ENCODE data around the gene TMC8. TPM values are rescaled to one million over a fixed set of nuclear protein-coding genes. Genes with fewer than 3 reads are reported as not detected.

Gene TMC8
- total and polyA plus RNA-seq, 2 donors from 2014 or later, result 1.0 to 35.9 TPM

- TF ChIP-seq, protein P1, sequence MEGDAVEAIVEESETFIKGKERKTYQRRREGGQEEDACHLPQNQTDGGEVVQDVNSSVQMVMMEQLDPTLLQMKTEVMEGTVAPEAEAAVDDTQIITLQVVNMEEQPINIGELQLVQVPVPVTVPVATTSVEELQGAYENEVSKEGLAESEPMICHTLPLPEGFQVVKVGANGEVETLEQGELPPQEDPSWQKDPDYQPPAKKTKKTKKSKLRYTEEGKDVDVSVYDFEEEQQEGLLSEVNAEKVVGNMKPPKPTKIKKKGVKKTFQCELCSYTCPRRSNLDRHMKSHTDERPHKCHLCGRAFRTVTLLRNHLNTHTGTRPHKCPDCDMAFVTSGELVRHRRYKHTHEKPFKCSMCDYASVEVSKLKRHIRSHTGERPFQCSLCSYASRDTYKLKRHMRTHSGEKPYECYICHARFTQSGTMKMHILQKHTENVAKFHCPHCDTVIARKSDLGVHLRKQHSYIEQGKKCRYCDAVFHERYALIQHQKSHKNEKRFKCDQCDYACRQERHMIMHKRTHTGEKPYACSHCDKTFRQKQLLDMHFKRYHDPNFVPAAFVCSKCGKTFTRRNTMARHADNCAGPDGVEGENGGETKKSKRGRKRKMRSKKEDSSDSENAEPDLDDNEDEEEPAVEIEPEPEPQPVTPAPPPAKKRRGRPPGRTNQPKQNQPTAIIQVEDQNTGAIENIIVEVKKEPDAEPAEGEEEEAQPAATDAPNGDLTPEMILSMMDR (IDR thresholded peaks at IDR 0.05; ENCODE audit: borderline replicate concordance, extremely low read depth, insufficient read depth), result no peak
- H3K27ac ChIP-seq (ENCODE audit: low read depth in 2 of 2, low read length in 2 of 2), result no peak overlapping the region
- no peak overlapping the region for H3K9ac ChIP-seq (ENCODE audit: low read length in 3 of 3)
- no peaks in the 10 kb centered on the region for H3K27me3 ChIP-seq (ENCODE audit: control insufficient read depth, insufficient read depth, low read length)
- H3K36me3 ChIP-seq (ENCODE audit: control insufficient read depth in 2 of 3, insufficient read depth in 3 of 3, low read length in 3 of 3), result peaks cover 0 to 33% (median 25%) of the 10 kb centered on the region in 3 donors
- intact Hi-C loops (cut with DNase I), result no loop called here
- no peaks in the 10 kb centered on the region for H3K9me3 ChIP-seq (ENCODE audit: control insufficient read depth in 2 of 3, insufficient read depth in 1 of 3, low read length in 3 of 3)
- no peaks in the 10 kb centered on the region for H3K4me1 ChIP-seq (ENCODE audit: control insufficient read depth in 2 of 3, insufficient read depth in 2 of 3, low read depth in 1 of 3, low read length in 3 of 3)
- DNase-seq, result no peak
- no peak for FAIRE-seq
- no peak overlapping the region for H3K4me3 ChIP-seq (ENCODE audit: low read length in 3 of 3)
Measured at GRCh38 chr17:78086740-78087139, 43.8 kb upstream of the TMC8 start.

DNA sequence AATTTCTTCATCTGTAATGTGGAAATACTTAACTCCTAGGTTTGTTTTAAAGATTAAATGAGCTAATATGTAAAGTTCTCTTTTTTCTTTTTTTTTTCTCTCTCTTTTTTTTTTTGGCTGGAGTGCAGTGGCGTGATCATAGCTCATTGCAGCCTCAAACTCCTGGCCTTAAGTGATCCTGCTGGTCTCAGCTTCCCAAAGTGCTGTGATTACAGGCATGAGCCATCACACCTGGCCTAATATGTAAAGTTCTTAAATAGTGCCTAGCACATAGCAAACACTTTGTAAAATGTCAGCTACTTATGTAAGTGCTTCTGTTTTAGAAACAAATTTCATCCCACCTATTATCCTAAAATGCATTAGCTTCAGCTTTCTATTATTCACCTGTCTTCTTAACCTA, 42.0 kb upstream of the TMC8 start:
- H3K36me3 ChIP-seq (ENCODE audit: control insufficient read depth in 2 of 3, insufficient read depth in 3 of 3, low read length in 3 of 3), result peaks cover 0 to 39% (median 24%) of the 10 kb centered on the region in 3 donors
- DNase-seq (no peak), FAIRE-seq (no peak)
- TF ChIP-seq, protein P1 (IDR thresholded peaks at IDR 0.05; ENCODE audit: borderline replicate concordance, extremely low read depth, insufficient read depth), result no peak
- no peaks in the 10 kb centered on the region for H3K4me1 ChIP-seq (ENCODE audit: control insufficient read depth in 2 of 3, insufficient read depth in 2 of 3, low read depth in 1 of 3, low read length in 3 of 3)
- H3K9me3 ChIP-seq (ENCODE audit: control insufficient read depth in 2 of 3, insufficient read depth in 1 of 3, low read length in 3 of 3), result no peaks in the 10 kb centered on the region
- H3K4me3 ChIP-seq (ENCODE audit: low read length in 3 of 3), result no peak overlapping the region
- intact Hi-C loops (cut with DNase I), result no loop called here
- no peaks in the 10 kb centered on the region for H3K27me3 ChIP-seq (ENCODE audit: control insufficient read depth, insufficient read depth, low read length)
- no peak overlapping the region for H3K27ac ChIP-seq (ENCODE audit: low read depth in 2 of 2, low read length in 2 of 2)
- no peak overlapping the region for H3K9ac ChIP-seq (ENCODE audit: low read length in 3 of 3)

- FAIRE-seq, result no peak
- no peaks in the 10 kb centered on the region for H3K27me3 ChIP-seq (ENCODE audit: control insufficient read depth, insufficient read depth, low read length)
- TF ChIP-seq, protein P1 (IDR thresholded peaks at IDR 0.05; ENCODE audit: borderline replicate concordance, extremely low read depth, insufficient read depth), result no peak
- H3K9ac ChIP-seq (ENCODE audit: low read length in 3 of 3), result no peak overlapping the region
- H3K27ac ChIP-seq (ENCODE audit: low read depth in 2 of 2, low read length in 2 of 2), result no peak overlapping the region
- intact Hi-C loops (cut with DNase I), result no loop called here
- no peaks in the 10 kb centered on the region for H3K4me1 ChIP-seq (ENCODE audit: control insufficient read depth in 2 of 3, insufficient read depth in 2 of 3, low read depth in 1 of 3, low read length in 3 of 3)
- no peak for DNase-seq
- no peak overlapping the region for H3K4me3 ChIP-seq (ENCODE audit: low read length in 3 of 3)
- no peaks in the 10 kb centered on the region for H3K9me3 ChIP-seq (ENCODE audit: control insufficient read depth in 2 of 3, insufficient read depth in 1 of 3, low read length in 3 of 3)
- H3K36me3 ChIP-seq (ENCODE audit: control insufficient read depth in 2 of 3, insufficient read depth in 3 of 3, low read length in 3 of 3), result peaks cover 2 to 46% (median 25%) of the 10 kb centered on the region in 3 donors
Measured at GRCh38 chr17:78089576-78090281, 40.8 kb upstream of the TMC8 start.

Measured in kidney (tissue), 14 donors.